ENCODE data around the gene IFNA8.
"Not testable (repeated sequence)": the region's sequence is repeated elsewhere in the genome, so short reads cannot be mapped to it uniquely, and the experiment has no call there.

IFNA8 gene

DNA sequence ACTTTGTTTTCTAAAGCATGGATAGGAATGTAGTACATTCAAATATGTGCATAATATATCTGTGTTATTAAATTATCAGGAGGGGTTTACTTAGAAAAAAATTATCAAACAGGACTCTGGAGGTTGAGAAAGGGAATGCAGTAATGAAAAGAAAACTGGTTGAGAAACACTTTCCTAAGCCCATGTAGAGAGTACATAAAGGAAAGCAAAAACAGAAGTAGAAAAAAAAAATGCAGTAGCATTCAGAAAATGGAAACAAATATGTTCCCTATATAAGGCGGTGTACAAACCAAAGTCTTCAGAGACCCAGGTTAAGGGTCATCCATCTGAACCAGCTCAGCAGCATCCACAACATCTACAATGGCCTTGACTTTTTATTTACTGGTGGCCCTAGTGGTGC is at the start of gene IFNA8:
TSS of gene IFNA8 (plus strand) at position 301 of the 400 bp plus-strand sequence. CDS start at position 361, 60 bp downstream.
- Histone ChIP-seq H2AFZ (ENCODE audit: low read length) (no peak within 1 kb of the TSS), H3K9ac (ENCODE audit: low read depth, low read length, poor library complexity, severe bottlenecking) (no peak within 1 kb of the TSS), H4K20me1 (ENCODE audit: insufficient read depth, low read length, poor library complexity, severe bottlenecking) (no peaks in the 10 kb centered on the region), H3K9me3 (ENCODE audit: insufficient read depth, low read depth, low read length) (no peaks in the 10 kb centered on the region), H3K4me2 (ENCODE audit: low read depth, low read length, poor library complexity, severe bottlenecking) (no peak within 1 kb of the TSS), H3K79me2 (ENCODE audit: insufficient read depth, low read length) (no peaks in the 10 kb centered on the region), H3K36me3 (ENCODE audit: insufficient read depth, low read length) (no peaks in the 10 kb centered on the region), H3K4me3 (ENCODE audit: low read length, poor library complexity, severe bottlenecking) (no peak within 1 kb of the TSS), H3K9me2 (replicated peaks; ENCODE audit: low read depth, low read length) (no peaks in the 10 kb centered on the region), H3K4me1 (ENCODE audit: insufficient read depth, low read length, poor library complexity, severe bottlenecking) (no peaks in the 10 kb centered on the region), H3K27me3 (ENCODE audit: insufficient read depth, low read length, poor library complexity, severe bottlenecking) (no peaks in the 10 kb centered on the region), H3F3A (ENCODE audit: low read depth) (no peaks in the 10 kb centered on the region)
- TF ChIP-seq, protein P1, sequence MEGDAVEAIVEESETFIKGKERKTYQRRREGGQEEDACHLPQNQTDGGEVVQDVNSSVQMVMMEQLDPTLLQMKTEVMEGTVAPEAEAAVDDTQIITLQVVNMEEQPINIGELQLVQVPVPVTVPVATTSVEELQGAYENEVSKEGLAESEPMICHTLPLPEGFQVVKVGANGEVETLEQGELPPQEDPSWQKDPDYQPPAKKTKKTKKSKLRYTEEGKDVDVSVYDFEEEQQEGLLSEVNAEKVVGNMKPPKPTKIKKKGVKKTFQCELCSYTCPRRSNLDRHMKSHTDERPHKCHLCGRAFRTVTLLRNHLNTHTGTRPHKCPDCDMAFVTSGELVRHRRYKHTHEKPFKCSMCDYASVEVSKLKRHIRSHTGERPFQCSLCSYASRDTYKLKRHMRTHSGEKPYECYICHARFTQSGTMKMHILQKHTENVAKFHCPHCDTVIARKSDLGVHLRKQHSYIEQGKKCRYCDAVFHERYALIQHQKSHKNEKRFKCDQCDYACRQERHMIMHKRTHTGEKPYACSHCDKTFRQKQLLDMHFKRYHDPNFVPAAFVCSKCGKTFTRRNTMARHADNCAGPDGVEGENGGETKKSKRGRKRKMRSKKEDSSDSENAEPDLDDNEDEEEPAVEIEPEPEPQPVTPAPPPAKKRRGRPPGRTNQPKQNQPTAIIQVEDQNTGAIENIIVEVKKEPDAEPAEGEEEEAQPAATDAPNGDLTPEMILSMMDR (conservative IDR thresholded peaks at IDR 0.05; ENCODE audit: low read length), result no peak
- TF ChIP-seq EZH2phosphoT487 (IDR thresholded peaks at IDR 0.05; ENCODE audit: borderline replicate concordance), result no peak

DNA sequence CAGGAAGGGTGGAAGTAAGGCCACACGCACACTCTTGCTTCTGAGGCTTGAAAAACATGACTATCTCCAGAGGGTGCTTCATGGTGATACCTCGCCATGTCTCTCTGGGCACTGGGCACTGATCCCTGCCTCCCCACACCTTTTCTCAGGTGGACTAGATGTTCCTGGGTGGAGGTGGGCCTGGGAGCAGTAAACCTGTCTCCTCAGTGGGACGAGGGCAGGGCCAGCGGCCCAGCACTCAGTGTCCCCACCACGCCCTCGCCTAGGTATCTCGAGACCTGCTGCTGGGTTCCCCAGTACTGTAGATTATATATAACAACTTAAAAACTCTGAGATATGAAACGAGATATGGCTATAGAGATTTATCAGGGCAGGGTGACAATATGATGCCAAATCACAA is 46.6 kb upstream of the IFNA8 start:
- H2AFZ ChIP-seq (ENCODE audit: low read length), result no peak overlapping the region

DNA sequence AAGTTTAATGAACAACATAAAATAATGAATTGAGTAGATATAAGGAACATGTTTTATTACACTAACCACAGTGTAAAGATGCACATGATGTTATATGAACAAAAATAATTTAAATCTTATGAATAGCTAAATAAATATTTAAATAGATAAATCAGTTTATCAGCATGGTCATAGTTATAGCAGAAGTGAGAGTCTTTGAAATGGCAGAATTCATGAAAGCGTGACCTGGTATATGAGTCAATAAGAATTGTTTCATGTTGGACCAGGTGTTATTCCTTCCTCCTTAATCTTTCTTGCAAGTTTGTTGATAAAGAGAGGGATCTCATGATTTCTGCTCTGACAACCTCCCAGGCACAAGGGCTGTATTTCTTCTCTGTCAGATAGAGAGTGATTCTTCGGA is 41.7 kb upstream of the IFNA8 start:
- H3K36me3 ChIP-seq (ENCODE audit: insufficient read depth, low read length); H3K4me3 ChIP-seq (ENCODE audit: low read length, poor library complexity, severe bottlenecking); H2AFZ ChIP-seq (ENCODE audit: low read length); H3K9me3 ChIP-seq (ENCODE audit: insufficient read depth, low read depth, low read length); H3K79me2 ChIP-seq (ENCODE audit: insufficient read depth, low read length); H3K9me2 ChIP-seq (replicated peaks; ENCODE audit: low read depth, low read length); H3K27me3 ChIP-seq (ENCODE audit: insufficient read depth, low read length, poor library complexity, severe bottlenecking); H3K4me2 ChIP-seq (ENCODE audit: low read depth, low read length, poor library complexity, severe bottlenecking); H4K20me1 ChIP-seq (ENCODE audit: insufficient read depth, low read length, poor library complexity, severe bottlenecking); H3F3A ChIP-seq (ENCODE audit: low read depth); H3K9ac ChIP-seq (ENCODE audit: low read depth, low read length, poor library complexity, severe bottlenecking); H3K4me1 ChIP-seq (ENCODE audit: insufficient read depth, low read length, poor library complexity, severe bottlenecking): not testable (repeated sequence)

More for the DNA sequence above, 46.6 kb upstream of the IFNA8 start:
- Histone ChIP-seq H3K4me2 (ENCODE audit: low read depth, low read length, poor library complexity, severe bottlenecking) (no peak overlapping the region), H3K36me3 (ENCODE audit: insufficient read depth, low read length) (no peaks in the 10 kb centered on the region), H3K27me3 (ENCODE audit: insufficient read depth, low read length, poor library complexity, severe bottlenecking) (no peaks in the 10 kb centered on the region), H4K20me1 (ENCODE audit: insufficient read depth, low read length, poor library complexity, severe bottlenecking) (no peaks in the 10 kb centered on the region), H3K9me2 (replicated peaks; ENCODE audit: low read depth, low read length) (no peaks in the 10 kb centered on the region), H3K4me1 (ENCODE audit: insufficient read depth, low read length, poor library complexity, severe bottlenecking) (peaks cover 3% of the 10 kb centered on the region), H3K9me3 (ENCODE audit: insufficient read depth, low read depth, low read length) (no peaks in the 10 kb centered on the region), H3K4me3 (ENCODE audit: low read length, poor library complexity, severe bottlenecking) (no peak overlapping the region), H3K79me2 (ENCODE audit: insufficient read depth, low read length) (no peaks in the 10 kb centered on the region), H3K9ac (ENCODE audit: low read depth, low read length, poor library complexity, severe bottlenecking) (no peak overlapping the region), H3F3A (ENCODE audit: low read depth) (no peaks in the 10 kb centered on the region)
- TF ChIP-seq, protein P1 (conservative IDR thresholded peaks at IDR 0.05; ENCODE audit: low read length), result no peak
- TF ChIP-seq EZH2phosphoT487 (IDR thresholded peaks at IDR 0.05; ENCODE audit: borderline replicate concordance), result no peak

DNA sequence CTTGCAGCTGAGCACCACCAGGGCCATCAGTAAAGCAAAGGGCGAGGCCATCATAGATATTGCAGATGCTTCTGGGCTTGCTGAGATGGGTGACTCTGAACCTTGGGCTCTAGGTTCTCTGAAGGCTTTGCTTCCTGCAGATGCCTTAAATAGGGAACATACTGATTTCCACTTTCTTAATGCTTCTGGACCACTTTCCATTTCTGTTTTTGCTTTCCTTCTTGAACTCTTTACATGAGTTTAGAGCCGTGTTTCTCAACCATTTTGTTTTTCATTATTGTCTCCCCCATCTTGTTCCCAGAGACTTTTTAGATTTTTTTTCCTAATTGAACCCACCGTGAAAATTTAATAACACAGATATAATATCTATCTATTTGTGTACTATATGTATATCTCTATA is 41.0 kb upstream of the IFNA8 start, which contains the start of gene IFNA13:
TSS of gene IFNA13 (minus strand) at position 101 of the 400 bp plus-strand sequence. CDS start at position 54, 47 bp downstream.
- Histone ChIP-seq H3K4me2 (ENCODE audit: low read depth, low read length, poor library complexity, severe bottlenecking) (no peak within 1 kb of the TSS), H3K79me2 (ENCODE audit: insufficient read depth, low read length) (no peaks in the 10 kb centered on the region), H3K27me3 (ENCODE audit: insufficient read depth, low read length, poor library complexity, severe bottlenecking) (no peaks in the 10 kb centered on the region), H4K20me1 (ENCODE audit: insufficient read depth, low read length, poor library complexity, severe bottlenecking) (no peaks in the 10 kb centered on the region), H3K9me3 (ENCODE audit: insufficient read depth, low read depth, low read length) (no peaks in the 10 kb centered on the region), H3K9me2 (replicated peaks; ENCODE audit: low read depth, low read length) (no peaks in the 10 kb centered on the region), H3F3A (ENCODE audit: low read depth) (no peaks in the 10 kb centered on the region), H3K9ac (ENCODE audit: low read depth, low read length, poor library complexity, severe bottlenecking) (no peak within 1 kb of the TSS), H3K4me1 (ENCODE audit: insufficient read depth, low read length, poor library complexity, severe bottlenecking) (no peaks in the 10 kb centered on the region), H3K36me3 (ENCODE audit: insufficient read depth, low read length) (no peaks in the 10 kb centered on the region), H2AFZ (ENCODE audit: low read length) (no peak within 1 kb of the TSS), H3K4me3 (ENCODE audit: low read length, poor library complexity, severe bottlenecking) (no peak within 1 kb of the TSS)
- TF ChIP-seq, protein P1 (conservative IDR thresholded peaks at IDR 0.05; ENCODE audit: low read length), result no peak
- no peak for TF ChIP-seq EZH2phosphoT487 (IDR thresholded peaks at IDR 0.05; ENCODE audit: borderline replicate concordance)

GRCh38 chr9:21371467-21371866 is 37.5 kb upstream of the IFNA8 start:
- not testable (repeated sequence) for H3K4me1 ChIP-seq (ENCODE audit: insufficient read depth, low read length, poor library complexity, severe bottlenecking); H4K20me1 ChIP-seq (ENCODE audit: insufficient read depth, low read length, poor library complexity, severe bottlenecking); H3K4me3 ChIP-seq (ENCODE audit: low read length, poor library complexity, severe bottlenecking); H3K9ac ChIP-seq (ENCODE audit: low read depth, low read length, poor library complexity, severe bottlenecking); H3K36me3 ChIP-seq (ENCODE audit: insufficient read depth, low read length); H3K27me3 ChIP-seq (ENCODE audit: insufficient read depth, low read length, poor library complexity, severe bottlenecking); H3K79me2 ChIP-seq (ENCODE audit: insufficient read depth, low read length); H3K9me3 ChIP-seq (ENCODE audit: insufficient read depth, low read depth, low read length); H3K9me2 ChIP-seq (replicated peaks; ENCODE audit: low read depth, low read length); H3K4me2 ChIP-seq (ENCODE audit: low read depth, low read length, poor library complexity, severe bottlenecking); H2AFZ ChIP-seq (ENCODE audit: low read length); H3F3A ChIP-seq (ENCODE audit: low read depth)

Data from Loucy (cell line).